Skin of body (tissue), 2 donors: ENCODE results near the gene ARFIP1. TPM values are rescaled to one million over a fixed set of nuclear protein-coding genes. Genes with fewer than 3 reads are reported as not detected.
A peak's percentile ranks its signal among the peaks of the same experiment; 100 is the strongest.

Source experiments
- DNase-seq: peaks from one replicate; lab custom pipeline; 2025; lab: John Stamatoyannopoulos, UW
- total RNA-seq: library from RNA; depleted of rRNA; stranded (reverse); fragments of >200 nt; gene quantifications from one replicate; pipeline ENCODE4 v1.2.3, GENCODE V29; 2014

ARFIP1 gene
- total RNA-seq, 1 donor from 2014 or later = 41.2 TPM

DNA sequence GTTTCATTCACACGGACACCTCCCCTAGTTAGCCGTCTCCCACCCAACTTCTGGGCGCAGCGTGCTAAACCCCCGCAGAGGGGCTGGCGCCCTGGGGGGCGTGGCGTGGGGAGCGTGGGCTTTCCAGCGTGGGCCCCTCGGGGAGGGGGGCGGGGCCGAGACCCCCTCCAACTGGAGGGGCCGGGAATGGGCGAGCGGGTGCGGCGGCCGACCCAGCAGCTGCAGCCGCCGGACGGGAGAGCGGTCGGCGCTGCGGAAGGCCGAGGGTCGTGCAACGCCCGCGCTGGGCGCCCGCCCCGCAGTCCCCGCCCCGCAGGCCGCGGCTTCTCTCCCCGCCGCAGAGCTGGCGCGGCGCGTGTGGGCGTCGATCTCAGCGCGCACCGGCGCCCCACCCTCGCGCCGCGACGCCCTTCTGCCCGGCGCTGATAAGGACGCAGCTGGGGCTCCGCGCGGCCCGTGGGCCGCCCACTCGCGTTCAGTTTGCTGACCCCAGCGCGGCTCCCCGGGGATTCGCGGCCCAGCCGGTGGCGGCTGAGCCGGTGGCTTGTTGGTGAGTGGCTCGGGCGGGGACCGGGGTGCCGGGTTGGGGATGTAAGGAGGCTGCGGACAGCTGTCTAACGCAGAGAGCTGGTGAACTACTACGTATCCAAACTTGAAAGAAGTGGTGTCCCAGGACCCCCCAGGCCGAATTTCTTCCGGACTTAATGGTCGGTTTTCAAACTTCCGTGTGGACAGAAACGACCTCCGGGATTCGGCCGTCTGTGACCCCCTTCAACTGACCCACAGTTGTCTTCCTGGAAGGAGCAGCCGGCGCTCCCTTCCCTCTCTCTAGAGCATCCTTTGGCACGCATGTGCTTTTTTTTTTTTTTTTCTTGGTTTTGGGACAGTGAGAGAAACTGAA is 157.8 kb downstream of the ARFIP1 start:
- DNase-seq = peak; percentile 57

DNA sequence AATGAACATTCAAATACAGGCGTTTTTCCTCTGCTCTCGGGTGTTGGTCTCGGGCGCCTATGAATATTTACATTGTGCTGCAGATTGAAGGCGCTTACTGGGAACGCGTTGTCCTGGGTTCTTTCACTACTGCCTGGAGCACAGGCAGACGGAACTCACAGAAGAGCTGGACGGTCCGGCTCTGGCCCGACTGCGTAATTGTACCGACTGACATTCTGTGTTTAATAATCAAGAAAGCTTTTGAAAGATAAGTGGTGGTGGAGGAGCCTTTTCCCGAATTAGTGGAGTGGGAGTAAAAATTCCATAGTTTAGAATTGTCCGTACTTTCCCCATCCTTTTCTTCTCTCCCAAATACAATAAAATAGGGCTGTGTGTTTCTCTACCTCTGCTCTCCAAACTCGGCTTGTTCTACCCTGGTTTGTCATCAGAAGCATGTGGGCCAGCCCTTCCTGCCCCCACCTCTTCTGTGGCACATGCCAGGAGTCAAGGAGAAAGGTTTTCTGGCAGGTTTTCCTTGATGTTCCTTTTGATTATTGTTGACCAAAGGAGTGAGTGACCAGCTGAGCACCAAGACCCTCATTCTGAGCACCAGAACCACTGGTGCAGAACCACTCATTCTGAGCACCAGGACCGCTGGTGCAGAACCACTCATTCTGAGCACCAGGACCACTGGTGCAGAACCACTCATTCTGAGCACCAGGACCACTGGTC is 158.6 kb downstream of the ARFIP1 start:
- DNase-seq = no peak

DNA sequence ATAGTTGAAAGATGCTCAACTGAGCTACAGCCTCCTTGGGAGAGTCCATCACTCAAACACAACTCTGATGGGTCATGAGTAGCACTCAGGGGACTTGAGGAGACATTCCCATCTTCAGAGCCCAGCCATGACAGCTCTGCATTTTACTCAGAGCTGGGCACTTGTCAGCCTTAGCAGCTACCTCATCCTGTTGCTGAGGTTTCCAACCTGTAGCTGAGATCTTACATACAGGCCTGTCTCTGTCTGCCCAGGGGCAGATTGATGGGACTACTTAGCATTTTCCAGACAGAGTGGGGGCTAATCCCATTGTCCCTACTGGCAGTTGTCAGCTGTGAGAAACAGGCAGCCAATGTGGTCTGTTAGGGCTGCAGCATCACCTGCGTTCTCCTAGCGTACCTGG is 159.9 kb downstream of the ARFIP1 start:
- DNase-seq = no peak

DNA sequence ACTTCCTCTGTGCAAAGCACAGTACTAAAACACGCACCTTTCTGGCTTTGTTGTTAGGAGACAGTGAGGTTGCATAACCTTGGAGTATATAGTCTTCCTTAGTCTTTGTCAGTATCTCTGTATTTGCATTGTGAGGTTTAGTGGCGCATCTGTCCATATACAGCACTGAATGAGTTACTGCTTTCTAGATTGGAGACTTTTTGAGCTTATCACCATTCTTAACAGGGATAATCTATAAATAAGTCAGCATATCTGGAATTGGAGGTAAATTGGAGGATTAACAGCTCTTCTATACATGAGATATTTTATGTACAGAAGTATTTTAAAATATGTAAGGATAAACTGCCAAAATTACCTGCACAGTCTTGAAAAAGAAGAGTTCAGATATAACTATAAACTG is 160.7 kb downstream of the ARFIP1 start:
- DNase-seq = no peak

DNA sequence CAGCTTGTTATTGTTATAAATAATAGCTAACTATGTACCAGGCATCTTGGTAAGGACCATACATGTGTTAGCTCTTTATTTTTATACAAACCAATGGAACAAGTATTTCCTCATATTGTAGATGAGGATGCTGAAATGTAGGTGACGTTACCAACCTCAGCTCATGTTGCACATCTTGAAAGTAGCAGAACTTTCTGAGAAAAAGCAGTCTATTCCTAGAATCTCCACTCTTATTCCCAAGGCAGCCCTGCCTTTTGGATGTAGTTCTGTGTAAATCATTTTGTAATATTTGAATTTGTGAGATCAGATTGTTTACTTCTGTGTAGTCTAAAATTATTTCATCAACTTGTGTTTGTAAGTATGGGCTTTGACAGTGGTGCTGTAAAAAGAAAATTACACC is 161.7 kb downstream of the ARFIP1 start:
- peak; percentile 56 for DNase-seq

DNA sequence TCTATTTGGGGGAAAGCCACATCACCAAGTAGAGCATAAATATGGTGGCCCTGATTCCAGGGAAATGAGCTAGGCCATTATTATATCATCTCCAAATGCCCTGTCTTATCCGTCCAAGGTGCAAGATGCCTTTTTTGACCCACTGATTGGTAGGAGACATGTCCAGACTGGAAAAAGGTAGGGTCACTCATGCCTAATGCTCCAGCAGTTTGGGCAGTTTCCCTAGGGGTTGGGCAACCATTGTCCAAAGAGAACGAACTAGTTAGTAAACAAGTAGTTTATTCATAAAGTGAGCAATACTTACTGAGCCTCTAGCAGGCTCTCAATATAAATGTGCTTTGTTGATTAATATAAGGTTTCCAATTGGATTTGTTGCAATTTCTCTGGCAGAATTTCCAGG is 162.6 kb downstream of the ARFIP1 start:
- no peak for DNase-seq

DNA sequence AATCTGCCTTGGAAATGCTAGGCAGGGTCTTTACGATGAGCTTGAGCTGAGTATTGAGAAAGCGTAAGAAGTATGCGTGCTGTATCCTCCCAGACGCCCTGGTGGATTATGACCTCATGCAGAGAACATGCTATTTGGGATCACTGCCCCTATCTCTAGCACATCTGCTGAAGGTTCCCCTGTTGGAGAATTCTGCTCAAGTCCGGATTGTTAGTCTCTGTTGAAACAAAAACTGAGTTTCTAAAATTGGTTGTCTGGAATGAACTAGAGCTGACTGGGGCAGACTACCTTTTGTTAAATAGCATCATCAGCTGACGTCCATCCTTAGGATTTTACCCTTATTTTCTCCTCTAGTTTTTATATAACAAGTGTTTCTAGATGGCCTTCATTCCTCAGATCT is 163.9 kb downstream of the ARFIP1 start:
- DNase-seq = peak; percentile 96

DNA sequence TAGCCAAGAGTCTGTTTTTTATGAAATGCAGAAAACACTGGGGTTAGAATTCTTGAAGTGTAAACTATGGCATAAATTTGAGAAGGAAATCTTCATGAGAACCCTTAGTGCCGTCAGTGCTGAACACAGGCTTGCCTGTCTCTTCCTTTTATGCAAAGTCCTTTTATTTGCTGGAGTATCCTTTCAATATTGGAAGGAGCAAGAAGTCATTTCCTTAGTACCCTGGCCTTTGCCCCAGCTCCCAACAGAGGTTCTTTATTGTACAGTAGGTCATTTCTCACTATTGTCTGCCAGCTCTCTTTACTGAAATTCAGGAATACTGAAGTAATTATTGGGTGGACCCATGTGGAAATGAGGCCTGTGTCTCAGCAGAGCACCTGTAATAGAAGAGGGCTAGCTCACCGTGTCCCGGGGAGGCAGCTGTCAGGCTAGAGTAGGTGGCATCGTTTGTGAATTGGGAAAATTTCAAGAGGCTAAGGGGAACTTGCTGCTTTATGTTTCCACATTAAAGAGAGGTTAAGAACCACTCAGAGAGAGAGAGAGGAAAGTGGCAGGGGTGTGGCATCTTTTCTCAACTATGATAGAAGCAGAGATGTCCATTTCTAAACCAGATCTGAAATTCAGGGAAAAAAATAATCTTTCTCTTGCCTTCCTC is 165.0 kb downstream of the ARFIP1 start:
- DNase-seq = no peak

DNA sequence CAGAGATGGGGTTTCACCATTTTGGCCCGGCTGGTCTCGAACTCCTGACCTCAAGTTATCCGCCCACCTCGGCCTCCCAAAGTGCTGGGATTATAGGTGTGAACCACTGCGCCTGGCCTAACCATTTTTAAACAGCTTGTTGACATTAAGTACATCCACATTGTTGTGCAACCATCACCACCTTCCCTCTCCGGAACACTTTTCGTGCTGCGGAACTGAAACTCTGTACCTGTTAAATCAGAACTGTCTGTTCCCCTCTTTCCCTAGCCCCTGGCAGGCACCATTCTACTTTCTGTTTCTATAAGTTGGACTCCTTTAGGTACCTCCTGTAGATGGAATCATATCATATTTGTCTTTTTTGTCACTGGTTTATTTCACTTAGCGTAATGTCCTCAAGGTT is 165.9 kb downstream of the ARFIP1 start:
- DNase-seq = no peak

DNA sequence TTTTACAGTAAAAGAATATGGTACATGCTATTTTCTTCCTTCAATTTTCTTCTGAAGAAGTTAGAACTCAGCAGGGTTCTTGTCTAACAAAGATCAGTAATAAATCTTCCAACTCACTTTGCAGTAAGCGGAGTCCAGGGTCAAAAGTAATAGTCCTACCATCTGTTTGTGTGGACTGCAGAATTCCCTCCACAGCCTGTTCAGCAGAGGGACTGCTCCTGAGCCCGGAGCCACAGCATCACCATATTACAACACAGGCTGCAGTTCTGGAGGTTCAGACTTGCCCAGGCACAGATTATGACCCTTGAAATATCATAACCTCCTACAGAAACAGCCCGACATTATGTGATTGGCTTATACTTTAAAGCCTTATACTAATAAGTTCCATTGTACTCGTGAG is 166.7 kb downstream of the ARFIP1 start:
- no peak for DNase-seq

DNA sequence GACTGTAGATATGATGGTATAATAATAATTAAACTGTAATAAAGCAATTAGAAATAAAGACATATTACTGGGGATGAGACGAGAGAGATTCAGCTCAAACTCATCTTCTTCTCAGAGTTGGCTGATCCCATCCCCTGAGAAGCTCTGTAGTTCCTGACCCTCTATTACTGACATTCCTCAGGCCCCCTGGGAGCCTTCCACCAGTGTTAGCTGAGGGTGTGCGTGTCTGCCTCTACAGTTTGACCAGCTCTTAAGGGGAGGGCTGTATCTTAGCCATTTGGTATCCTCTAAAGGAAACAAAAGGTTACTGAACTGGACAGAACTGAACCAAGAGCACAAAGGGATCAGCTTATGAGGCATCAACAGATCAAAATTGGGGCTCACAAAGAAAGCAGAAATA is 167.6 kb downstream of the ARFIP1 start:
- no peak for DNase-seq

DNA sequence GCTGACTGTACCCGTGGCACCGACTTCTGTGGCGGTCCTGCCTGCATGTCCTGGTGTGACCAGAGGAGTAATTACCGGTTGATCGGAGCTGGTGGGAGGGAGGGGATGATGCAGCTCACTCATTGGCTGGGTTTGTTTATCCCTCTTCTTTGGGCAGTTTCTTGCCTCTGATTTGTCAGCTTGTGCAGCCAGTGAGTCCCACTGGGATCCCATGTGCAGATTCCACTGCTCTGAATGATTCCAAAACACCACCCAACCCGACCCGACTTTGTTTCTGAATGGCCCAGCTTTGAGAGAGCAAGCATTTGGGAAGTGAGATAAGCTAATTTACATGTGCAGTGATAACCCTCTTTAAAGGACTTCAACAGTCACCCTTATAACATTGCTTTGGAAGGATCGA is 170.2 kb downstream of the ARFIP1 start:
- no peak for DNase-seq

DNA sequence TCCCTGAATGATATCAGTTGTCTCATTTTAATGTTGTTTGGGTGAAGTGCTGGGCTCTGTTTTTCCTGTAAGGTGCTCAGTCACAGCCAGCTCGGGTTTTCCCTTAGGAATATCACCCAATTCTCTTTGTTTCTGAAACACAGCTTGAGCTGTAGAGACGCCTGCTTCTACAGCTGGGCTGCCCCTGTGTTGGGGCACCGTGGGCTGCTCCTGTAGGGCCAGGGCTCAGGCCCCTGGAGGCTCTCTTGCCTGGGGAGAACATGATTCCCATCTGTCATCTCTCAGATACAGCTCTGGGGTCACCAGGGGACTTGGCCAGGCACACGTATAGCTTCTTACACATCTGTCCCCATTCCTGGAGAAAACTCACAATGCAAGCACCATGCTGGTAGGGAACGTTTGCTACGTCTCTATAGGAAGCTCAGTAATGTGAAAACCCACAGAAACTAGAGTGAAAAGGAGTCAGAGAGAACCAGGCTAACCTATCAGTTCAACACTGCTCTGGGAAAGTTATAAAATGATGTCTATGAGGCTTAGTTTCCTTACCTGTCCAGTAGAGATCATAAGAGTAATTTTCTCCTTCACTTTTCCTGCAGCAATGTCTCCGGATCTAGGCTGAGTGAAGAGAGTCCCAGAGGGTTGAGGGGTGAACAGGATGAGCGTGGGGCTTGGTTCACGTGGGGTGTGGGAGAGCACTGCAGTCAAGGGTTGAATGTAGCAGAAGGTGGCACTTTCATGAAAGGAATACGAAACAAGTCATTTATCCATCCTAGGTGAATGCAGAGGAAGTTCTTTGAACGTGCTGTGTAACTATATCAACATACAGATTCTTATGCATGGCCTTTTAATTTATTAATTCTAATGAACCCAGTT is 170.9 kb downstream of the ARFIP1 start:
- no peak for DNase-seq

DNA sequence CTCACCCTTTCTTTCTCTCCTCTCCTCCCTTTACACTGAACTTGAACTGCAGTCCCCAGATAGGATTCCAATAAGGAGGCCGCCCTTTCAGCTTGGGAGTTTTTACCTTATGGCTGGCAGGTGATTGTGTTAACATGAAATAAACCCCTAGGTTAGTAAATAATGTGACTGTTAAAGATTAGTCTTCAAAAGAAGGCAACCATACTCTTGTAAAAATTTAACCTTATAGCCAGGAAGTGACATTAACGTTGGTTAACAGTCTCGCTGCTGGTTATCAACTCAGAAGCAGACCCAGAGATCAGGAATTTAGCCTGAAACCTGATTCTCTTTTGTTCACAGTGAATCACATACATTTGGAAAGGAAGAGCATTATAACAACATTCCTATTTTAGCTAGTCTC is 171.6 kb downstream of the ARFIP1 start:
- DNase-seq = no peak

DNA sequence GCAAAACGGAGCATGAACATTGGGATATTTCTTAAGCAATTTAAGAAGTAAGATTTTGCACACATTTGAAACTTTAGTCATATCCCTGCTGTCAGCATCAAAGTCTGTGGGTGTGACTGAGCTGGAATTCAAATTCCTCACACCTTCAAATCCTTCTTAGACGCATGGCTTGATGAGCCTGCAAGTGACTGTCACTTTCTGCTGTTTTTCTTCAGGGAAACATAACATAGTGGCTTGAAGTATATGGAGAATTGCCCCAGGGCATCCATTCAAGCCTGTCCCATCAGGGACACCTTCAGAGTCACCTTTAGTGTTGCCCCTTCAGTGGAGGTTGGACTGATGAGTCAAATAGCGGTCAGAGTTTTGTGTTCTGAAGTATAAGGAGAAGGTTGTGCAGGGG is 173.8 kb downstream of the ARFIP1 start:
- DNase-seq = no peak

DNA sequence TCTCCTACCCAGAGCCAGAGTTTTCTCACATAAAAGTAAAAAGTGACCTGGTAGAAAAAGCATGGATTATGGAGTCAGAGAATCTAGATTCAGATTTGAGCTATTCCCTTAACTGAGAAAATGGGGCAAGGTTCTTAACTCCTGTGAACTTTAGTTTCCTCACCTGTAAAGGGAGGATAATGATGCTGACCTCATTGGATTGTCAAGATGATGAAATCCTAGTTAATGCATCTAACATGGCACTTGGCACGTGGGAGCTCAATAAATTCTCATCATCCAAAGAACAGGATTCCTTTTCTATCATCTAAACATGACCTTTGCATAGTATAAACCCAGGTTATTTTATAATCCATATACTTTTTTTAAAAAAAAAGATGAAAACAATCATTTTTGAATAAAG is 175.0 kb downstream of the ARFIP1 start:
- no peak for DNase-seq

DNA sequence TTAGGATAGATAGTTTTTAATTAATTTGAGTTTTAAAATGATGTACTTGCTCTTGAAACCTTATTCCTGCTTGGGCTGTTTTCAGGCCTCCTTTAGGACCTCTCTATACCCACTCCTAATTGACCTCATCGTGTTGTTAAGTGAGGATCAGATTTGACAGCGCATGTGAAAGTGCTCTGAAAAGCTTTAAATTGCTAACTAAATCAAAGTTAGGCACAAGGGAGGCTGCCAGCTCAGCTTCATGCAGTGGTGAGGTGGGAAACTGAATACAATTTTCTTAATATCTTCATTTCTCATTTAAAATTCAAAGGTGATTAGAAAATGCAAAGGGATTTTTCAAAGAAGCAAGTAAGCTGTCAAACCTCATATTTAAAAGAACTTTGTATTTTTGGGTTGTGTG is 176.4 kb downstream of the ARFIP1 start:
- DNase-seq = no peak

DNA sequence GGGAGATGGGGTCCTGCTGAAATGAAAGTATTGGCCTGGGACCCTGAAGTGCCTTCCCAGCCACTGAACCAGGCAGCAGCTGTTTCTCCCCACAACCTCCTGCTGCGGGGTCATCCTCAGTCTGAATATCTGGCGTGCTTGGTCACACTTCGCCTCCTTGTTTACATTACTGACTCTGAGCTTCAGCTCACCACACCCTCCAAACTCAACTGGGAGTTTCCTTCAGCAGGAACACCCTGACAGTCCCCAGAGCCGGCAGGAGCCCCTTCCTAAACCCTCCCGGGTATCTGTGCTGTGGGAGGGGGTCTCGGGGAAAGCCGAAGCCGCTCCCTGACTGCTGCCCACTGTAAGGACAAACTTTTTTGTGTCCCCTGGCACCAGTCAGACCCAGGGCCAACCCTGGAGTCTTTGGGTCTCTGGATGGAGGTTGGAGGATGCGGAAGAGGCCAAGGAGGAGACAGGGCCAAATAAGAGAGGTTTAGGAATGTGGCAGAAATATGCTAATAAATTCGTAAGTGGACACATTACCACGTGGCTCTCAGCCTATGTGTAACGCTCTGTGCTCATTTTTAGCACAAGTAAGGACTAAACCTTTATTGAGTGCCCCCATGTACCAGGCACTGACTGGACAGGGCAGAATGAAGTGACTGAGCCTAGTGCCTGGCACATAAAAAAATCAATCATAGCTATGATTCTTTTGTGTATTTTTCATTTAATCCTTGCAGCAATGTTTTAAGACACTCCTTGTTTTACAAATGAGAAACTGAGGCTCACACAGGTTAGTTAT is 177.1 kb downstream of the ARFIP1 start:
- no peak for DNase-seq

DNA sequence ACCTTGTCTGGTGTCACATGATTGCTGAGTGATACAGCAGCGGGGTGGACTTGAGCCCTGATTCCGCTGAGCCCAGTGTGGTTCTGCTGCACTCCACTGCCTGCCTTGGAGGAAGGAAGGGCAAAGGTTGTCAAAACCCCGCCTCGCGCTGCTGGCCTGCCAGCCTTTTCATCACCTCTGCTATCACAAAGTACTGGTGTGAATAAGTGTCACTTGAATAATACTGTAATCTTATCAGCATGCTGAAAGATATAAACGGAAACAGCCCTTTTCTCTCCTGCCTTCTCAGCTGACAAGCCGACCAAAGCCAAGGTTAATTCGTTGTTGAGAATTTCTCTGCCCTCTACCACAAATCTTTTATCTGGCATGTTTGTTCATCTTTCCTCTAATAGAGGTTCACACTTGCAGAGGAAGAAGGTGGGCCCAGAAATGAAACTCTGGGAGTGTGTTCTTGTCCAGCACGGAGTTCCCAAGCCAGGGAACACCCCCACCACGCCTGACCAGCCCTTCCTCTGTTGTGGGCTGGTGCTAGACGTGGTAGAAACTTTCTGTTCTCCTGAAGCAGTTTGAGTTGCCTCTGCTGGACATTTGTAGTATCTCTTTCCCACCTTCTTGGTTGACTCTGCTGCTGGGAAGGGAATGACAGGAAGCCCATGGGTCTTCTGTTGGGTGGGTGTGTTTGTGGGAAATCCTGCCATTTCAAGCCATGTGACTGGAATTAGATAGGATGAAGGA is 177.8 kb downstream of the ARFIP1 start:
- DNase-seq = no peak

DNA sequence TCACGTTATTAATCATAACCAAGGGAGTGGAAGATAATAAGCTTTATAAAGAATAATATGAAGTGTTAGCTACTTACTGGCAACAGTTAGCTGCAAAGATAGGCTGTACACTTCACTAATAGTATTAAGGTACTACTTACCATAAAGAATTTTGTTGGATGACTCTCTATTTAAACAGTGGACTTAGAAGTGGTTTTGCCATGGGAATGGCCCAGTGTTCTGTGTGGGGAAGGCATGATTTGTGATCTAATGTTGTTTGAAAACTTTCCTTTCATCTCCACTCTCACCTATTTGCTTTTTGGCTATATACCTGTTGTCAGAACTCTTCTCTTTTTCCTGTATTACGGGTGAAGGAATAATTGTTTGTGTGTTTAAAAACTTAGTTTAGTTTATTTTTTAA is 179.3 kb downstream of the ARFIP1 start:
- no peak for DNase-seq
